ENCODE measurements around the gene BDKRB2.

DNA sequence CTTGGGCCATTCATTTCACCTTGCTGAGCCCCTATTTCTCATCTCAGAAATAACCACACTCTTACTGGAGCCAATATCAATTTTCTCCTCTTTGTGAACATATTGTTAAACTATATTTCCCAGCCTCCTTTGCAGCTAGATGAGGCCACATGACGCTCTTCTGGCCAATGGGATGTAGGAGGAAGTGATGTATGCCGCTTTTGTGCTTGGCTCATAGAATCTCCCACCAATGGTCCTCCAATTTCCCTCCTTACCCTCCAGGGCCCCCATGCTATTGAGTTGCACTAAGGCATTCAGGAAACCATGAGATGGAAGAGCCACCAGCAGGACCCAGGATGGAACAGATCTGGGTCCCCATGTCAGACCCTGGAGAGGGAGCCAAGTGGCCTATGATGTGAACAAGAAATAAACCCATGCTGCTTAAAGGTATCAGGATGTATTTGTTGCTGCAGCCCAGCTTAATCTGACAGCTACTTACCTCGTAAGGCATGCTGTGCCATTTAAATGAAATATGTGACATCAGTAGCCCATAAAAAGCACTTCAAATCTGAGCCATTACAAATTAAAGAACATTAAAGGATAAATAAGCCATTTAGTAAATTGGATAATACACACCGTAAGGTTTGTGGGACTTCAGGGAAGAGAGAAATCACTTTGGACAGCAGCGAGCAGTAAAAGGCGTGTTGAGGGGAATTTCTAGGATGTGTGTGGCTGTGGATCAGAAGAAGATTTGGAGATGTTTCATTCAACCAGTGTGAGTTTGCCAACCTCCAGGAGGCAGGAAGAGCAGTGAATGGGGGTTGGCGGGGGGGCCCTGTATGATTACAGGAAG lies 24.4 kb upstream of the BDKRB2 start:
- TF ChIP-seq EZH2 (IDR thresholded peaks at IDR 0.05; ENCODE audit: insufficient read depth, poor library complexity, severe bottlenecking) (no peak), EZH2phosphoT487 (IDR thresholded peaks at IDR 0.05; ENCODE audit: insufficient read depth, low read depth) (no peak)

Measured in GM23248 (cell line).